Stimulated activated CD8-positive, alpha-beta memory T cell treated with anti-CD3 and anti-CD28 coated beads, Interleukin-12 subunit alpha, Interleukin-12 subunit beta, amount 100 ng/mL, for 24 hours (primary cell): ENCODE measurements around the gene CENPP.

Experiments used
- DNase-seq: peaks from one replicate; pipeline ENCODE4 v3.0.0-alpha.2; 2020; ENCODE audit errors: extremely low read depth

CENPP gene

DNA sequence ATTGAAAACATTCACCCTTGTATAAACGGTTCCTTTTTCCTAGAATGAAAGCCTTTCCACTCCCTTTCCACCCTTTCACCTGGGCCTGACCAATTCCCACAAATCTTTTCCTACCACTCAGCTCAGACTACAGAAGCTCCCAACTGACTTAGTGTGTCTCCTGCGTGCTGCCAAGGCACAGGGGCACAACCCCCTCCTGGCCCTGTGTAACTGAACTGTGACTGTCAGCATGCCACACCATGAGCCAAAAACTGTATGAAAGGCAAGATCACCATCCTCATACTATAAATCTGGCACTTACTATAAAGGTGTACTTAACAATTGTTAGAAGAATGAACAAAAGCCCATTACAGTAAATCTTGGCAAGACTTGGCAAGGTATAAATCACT is 12.1 kb upstream of the CENPP start:
- DNase-seq, result no peak

DNA sequence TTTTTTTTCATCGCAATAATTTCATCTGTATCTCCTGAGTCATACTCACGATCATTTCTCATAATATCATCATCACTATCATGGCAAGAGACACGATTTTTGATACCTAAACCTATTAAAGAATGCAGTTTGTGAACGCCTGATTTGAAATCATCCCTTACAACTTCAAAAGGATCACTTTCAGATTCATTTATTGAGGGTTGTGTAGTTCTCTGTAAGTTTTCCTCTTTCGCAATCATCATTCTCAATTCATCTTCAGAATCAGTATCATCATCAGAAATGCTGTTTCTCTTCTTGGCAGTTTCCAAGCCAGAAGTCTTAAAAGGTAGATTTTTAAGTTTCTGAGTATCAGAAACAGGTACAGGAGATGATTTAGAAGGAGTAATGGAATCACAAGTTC is 10.3 kb upstream of the CENPP start:
- no peak for DNase-seq

- DNase-seq, result no peak
Observed at GRCh38 chr9:92324431-92324830, 1.3 kb upstream of the CENPP start.

DNA sequence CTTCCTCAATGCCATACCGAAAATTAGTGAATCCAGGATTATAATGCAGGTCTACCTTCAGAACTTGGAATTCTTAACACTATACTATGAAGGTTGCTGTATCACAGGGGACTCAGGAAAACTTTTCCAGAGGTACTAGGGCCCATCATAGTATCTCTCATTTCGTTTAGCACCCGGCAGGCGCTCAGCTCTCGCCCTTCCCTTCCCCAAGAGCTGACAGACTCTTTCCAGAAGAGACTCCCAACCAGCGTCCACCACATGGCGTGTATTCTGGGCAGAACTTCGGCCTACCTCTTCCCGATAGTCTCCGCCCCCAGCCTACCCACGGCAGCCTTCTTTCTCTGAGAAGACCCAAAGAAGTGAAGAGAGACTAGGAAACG is 874 bp upstream of the CENPP start:
- DNase-seq, result no peak

DNA sequence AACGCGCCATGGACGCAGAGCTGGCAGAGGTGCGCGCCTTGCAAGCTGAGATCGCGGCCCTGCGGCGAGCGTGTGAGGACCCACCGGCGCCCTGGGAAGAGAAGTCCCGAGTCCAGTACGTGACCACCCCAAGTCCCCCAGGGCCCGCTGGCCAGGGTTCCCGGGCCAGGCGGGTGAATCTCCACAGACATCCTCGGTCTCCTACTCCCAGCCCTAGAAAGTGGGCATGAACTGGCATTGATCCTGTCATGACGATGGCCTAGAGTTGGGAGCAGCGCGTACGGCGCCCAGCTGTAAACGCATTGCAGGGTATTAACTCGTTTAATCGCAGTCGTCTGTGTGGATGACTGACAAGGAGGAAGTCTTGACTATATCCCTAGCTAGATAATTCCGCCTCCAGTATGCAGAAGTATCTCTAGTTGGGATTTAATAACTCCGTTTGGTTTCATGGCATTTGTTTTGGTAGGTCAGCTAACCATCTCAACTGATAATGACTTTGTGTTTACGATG is 293 bp downstream of the CENPP start:
- no peak for DNase-seq

DNA sequence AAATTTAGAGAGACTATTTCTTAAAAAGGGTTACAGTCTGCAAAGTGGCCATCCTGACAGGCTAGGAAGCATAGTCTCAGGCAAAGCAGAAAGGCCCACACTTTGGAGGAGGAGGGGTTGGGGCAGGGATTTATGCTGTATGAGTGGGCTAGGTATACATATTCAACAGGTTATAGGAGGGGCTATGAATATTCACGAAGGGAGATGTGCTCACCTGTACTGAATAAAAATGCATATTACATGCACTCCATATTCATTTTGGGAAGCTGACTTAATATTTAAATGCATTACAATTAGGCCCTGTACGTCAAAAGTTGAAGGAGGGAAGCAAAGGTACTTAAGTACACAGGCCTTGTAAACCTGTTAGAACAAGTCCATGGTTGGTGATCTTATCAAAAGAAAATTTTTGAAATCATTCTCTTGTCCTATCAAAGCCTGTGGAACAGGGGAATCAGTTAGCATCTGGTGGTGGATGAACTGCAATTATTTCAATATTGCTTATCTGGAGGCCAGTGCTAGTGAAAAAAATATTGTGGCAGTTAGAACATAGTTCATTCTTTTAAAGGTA is 1.6 kb downstream of the CENPP start:
- no peak for DNase-seq

GRCh38 chr9:92328225-92328624 is 2.5 kb downstream of the CENPP start:
- DNase-seq, result no peak

- DNase-seq, result no peak
Observed at GRCh38 chr9:92332577-92333281, 7.0 kb downstream of the CENPP start.

GRCh38 chr9:92333282-92333634 is 7.5 kb downstream of the CENPP start:
- DNase-seq, result no peak

- no peak for DNase-seq
Observed at GRCh38 chr9:92341578-92341977, 15.8 kb downstream of the CENPP start.

- DNase-seq, result no peak
Observed at GRCh38 chr9:92342825-92343488, 17.2 kb downstream of the CENPP start.

GRCh38 chr9:92345582-92345981 is 19.8 kb downstream of the CENPP start:
- no peak for DNase-seq

- no peak for DNase-seq
Observed at GRCh38 chr9:92349771-92350739, 24.3 kb downstream of the CENPP start.

DNA sequence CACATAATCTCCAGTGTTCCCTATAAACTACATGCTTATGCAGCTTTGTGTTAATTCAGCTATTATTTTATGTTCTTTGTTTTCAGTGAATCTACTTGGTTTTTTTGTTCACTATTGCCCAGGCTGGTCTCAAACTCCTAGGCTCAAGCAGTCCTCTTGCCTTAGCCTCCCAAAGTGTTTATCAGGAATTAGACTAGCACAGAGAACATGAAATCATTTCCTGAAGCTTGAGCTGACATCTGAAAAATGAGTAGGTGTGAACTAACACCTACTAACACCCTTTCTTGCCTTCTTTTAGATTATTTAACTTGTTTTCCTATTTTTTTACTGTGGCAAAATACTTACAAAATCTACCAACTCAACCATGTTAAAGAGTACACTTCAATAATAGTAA is 25.0 kb downstream of the CENPP start:
- DNase-seq, result no peak

DNA sequence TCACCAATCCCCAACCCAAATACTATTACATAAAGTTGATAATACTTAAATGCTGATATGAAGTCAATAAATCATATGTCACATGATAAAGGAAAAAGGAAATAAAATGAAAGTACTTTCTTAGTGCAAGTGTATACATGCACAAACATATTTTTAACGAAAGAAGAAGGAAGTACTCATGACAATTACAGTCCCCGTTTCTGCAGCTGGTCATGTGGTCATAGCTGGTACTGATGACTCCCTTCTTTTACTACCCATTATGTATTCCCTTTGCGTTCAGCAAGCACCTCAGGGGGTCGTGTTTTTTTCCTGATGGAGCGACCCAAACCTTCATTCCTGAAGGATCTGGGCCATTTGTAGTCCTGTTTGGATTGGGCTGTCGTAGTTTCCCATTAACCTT is 27.3 kb downstream of the CENPP start:
- no peak for DNase-seq

DNA sequence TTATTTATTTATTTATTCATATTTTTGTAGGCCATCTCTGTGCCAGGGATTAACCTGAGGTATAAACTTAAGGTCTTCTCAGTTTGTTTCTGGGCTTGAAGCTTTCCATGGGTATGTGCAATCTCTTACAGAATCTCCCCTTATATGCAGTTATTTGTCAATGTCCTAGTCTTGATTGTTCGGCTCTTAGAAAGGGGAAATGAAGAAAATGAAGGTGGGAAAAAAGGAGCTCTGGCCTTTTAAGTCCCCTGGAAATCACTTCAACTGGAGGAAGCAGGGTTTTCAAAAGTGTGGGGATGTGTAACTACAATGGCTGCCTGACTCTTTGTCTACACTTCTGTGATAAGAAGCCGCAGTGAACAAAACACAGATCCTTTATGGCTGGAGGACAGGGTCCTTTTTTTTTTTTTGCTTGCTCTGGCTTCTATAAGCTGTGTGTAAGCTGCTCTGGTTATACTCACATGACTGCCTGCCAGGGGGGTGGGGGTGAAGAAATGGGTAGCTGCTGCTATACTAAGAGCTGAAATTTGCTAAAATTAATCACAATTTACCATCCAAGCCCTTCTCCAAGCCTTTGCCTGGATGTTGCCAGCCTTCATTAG is 33.7 kb downstream of the CENPP start:
- no peak for DNase-seq

- DNase-seq, result no peak
Observed at GRCh38 chr9:92360083-92360482, 34.3 kb downstream of the CENPP start.

DNA sequence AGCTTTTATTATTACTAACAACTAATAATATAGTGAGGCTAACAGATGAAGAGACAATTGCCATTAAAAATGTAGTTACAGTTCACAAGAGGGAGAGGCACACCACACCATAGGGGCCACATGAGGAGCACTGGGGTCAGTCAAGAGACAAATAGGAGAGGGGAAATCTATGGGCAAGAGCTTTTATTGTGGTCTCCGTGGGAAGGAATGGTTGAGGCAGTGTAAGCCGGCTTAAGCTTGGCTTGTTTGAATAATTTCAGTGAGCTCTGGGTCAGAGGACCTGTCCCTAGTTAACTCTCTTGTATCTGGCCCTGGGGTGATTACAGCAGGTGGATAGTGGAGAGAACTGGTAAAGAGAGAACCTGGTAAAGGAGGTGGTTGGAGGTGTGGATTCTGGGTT is 43.3 kb downstream of the CENPP start:
- no peak for DNase-seq

- DNase-seq, result no peak
Observed at GRCh38 chr9:92373167-92373566, 47.4 kb downstream of the CENPP start.

DNA sequence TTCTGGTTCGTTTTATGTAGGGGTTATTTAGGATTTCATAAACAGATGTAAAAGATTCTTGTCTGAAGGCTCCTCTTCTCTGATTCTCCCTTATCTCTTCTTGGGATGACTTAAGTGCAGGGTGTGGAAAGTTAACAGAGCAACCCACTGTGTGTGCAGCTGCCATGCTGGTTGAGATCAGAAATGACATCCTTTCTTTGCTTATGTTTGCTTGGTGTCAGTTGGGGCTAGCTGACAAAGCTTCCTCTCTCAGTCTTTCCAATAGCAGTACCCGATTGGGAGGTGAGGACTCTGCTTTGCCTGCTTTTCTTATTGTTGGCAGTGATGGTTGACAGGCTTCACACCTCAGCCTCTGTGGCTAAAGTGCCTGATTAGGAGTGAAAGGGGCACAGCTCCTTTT is 52.1 kb downstream of the CENPP start:
- no peak for DNase-seq

GRCh38 chr9:92378865-92379560 is 53.3 kb downstream of the CENPP start:
- no peak for DNase-seq
